HG02981 (cell line): ENCODE data around the gene NEU4.
"Not testable (repeated sequence)": the region's sequence is repeated elsewhere in the genome, so short reads cannot be mapped to it uniquely, and the experiment has no call there.

Experiments used
- ATAC-seq: cut with Tn5 transposase; IDR thresholded peaks from one replicate; pipeline ENCODE4 v1.9.1; 2021; ENCODE audit warnings: mild to moderate bottlenecking, moderate library complexity; ENCODE audit not compliant: unreplicated experiment

NEU4 gene

GRCh38 chr2:241823531-241824437 is 14.8 kb downstream of the NEU4 start:
- not testable (repeated sequence) for ATAC-seq

- ATAC-seq = no peak
These were observed 18.4 kb downstream of the NEU4 start for GRCh38 chr2:241827394-241827793.

GRCh38 chr2:241833101-241833663 is 24.2 kb downstream of the NEU4 start:
- ATAC-seq = no peak

- ATAC-seq = not testable (repeated sequence)
These were observed 24.9 kb downstream of the NEU4 start for GRCh38 chr2:241833756-241834526.

GRCh38 chr2:241834527-241835210 is 25.7 kb downstream of the NEU4 start:
- ATAC-seq = no peak

GRCh38 chr2:241835611-241836010 is 26.6 kb downstream of the NEU4 start:
- no peak for ATAC-seq

GRCh38 chr2:241836292-241836691 is 27.3 kb downstream of the NEU4 start:
- ATAC-seq = no peak

GRCh38 chr2:241837197-241837965 is 28.4 kb downstream of the NEU4 start:
- ATAC-seq = no peak

GRCh38 chr2:241841181-241842066 is 32.4 kb downstream of the NEU4 start:
- ATAC-seq = no peak

- ATAC-seq = no peak
These were observed 33.0 kb downstream of the NEU4 start for GRCh38 chr2:241842067-241842415.

- ATAC-seq = peak; percentile 44
These were observed 33.7 kb downstream of the NEU4 start for GRCh38 chr2:241842620-241843211.

- no peak for ATAC-seq
These were observed 34.5 kb downstream of the NEU4 start for GRCh38 chr2:241843321-241844065.

GRCh38 chr2:241844066-241844728 is 35.2 kb downstream of the NEU4 start:
- ATAC-seq = peak; percentile 44

GRCh38 chr2:241844831-241845578 is 36.0 kb downstream of the NEU4 start:
- ATAC-seq = no peak

- ATAC-seq = no peak
These were observed 37.4 kb downstream of the NEU4 start for GRCh38 chr2:241846406-241846805.

- ATAC-seq = no peak
These were observed 40.0 kb downstream of the NEU4 start for GRCh38 chr2:241848761-241849615.
